IPS-20b (cell line): ENCODE measurements around the gene SUCO.

Experiments used
- H3K27ac ChIP-seq: one replicate; pipeline ENCODE4 v1.5.1; 2013; ENCODE audit warnings: low read length
- H3K27me3 ChIP-seq: 2 replicates; pipeline ENCODE4 v1.6.1; 2013; ENCODE audit warnings: mild to moderate bottlenecking, low read length, inconsistent platforms; ENCODE audit not compliant: insufficient read depth
- H3K36me3 ChIP-seq: 2 replicates; pipeline ENCODE4 v1.6.1; 2013; ENCODE audit warnings: low read depth, mild to moderate bottlenecking, inconsistent platforms, low read length, moderate library complexity; ENCODE audit not compliant: insufficient read depth
- H3K4me1 ChIP-seq: 2 replicates; pipeline ENCODE4 v1.6.1; 2013; ENCODE audit warnings: mild to moderate bottlenecking, control low read depth, inconsistent platforms, low read length, moderate library complexity; ENCODE audit not compliant: insufficient read depth
- H3K4me3 ChIP-seq: 2 replicates; pipeline ENCODE4 v1.5.1; 2013; ENCODE audit warnings: mild to moderate bottlenecking, low read length, inconsistent platforms
- H3K9ac ChIP-seq: 2 replicates; pipeline ENCODE4 v1.6.1; 2013; ENCODE audit warnings: low read depth, mild to moderate bottlenecking, inconsistent platforms, low read length, moderate library complexity
- H3K9me3 ChIP-seq: 2 replicates; pipeline ENCODE4 v1.6.1; 2013; ENCODE audit warnings: mild to moderate bottlenecking, low read depth, low read length, inconsistent platforms; ENCODE audit not compliant: insufficient read depth

Gene SUCO

DNA sequence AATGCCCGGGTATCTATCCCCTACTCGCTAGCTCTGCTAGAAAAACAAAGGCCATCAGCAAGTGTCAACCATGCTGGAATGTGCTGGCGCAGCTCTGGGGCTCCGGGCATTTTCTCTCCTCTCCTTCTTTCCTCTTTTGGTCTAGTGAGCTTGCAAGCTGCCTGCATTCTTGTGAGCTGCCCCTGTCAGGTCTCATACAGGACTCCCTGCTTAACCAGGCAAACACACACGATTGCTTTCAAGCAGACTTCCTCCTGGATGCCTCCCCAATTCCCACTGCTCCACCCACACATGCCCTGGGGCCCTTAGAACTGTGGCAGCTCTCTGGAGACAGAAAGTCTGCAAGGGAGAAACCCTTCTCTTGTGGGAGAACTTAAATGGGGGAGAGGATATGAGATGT lies 35.7 kb upstream of the SUCO start:
- Histone ChIP-seq H3K36me3 (no peaks in the 10 kb centered on the region), H3K4me1 (peaks cover 8% of the 10 kb centered on the region; the same call in 1 of the 2 replicates), H3K27me3 (no peaks in the 10 kb centered on the region), H3K9me3 (no peaks in the 10 kb centered on the region), H3K27ac (no peak overlapping the region), H3K4me3 (no peak overlapping the region), H3K9ac (no peak overlapping the region)

DNA sequence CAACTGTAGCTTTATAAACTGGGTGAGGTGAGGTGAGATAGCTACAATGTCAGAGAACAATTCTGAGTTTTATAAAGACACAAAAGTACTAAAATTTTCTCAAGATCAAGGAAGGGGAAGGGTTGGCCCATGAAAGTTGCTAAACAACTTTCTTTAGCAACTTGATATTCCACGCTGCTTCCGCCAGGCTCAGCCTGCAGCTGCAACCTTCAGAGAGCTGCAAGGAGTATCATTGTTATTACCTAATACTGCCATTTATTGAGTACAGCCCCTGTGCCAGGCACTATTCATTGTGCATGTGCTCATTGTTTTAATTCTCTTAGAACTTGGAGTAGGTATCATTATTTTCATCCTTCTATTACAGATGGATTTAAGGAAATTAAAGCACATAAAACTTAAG lies 34.1 kb upstream of the SUCO start:
- Histone ChIP-seq H3K4me3 (no peak overlapping the region), H3K36me3 (no peaks in the 10 kb centered on the region), H3K27me3 (no peaks in the 10 kb centered on the region), H3K9me3 (no peaks in the 10 kb centered on the region), H3K9ac (no peak overlapping the region), H3K27ac (no peak overlapping the region), H3K4me1 (peaks cover 8% of the 10 kb centered on the region; the same call in 1 of the 2 replicates)

DNA sequence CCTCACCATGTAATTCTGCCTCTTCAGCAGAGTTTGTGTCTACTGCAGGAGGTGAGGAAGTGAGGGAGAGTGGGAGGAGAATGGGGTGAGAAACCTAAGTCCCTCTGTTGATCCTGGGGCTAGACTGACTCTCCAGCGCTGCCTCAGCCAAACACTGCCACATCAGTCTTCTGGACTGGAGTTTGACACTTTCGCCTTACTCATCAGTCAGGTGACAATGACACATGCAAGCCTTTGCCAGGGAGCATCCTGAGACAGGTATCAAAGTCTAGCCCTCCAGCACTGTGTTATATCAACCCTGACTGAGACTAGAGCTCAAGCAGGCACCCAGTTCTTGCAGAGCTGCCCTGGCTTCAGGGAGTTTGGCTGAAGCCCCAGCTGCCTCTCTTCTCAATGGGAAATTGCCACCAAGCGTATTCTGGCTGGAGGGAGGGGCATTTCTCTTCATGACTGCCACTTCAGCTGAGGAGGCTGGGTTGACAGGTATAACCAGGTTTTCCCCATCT lies 33.3 kb upstream of the SUCO start:
- no peak overlapping the region for H3K4me3 ChIP-seq
- no peaks in the 10 kb centered on the region for H3K9me3 ChIP-seq
- H3K27me3 ChIP-seq = no peaks in the 10 kb centered on the region
- no peak overlapping the region for H3K9ac ChIP-seq
- no peak overlapping the region for H3K27ac ChIP-seq
- peaks cover 8% of the 10 kb centered on the region; the same call in 1 of the 2 replicates for H3K4me1 ChIP-seq
- H3K36me3 ChIP-seq = no peaks in the 10 kb centered on the region

DNA sequence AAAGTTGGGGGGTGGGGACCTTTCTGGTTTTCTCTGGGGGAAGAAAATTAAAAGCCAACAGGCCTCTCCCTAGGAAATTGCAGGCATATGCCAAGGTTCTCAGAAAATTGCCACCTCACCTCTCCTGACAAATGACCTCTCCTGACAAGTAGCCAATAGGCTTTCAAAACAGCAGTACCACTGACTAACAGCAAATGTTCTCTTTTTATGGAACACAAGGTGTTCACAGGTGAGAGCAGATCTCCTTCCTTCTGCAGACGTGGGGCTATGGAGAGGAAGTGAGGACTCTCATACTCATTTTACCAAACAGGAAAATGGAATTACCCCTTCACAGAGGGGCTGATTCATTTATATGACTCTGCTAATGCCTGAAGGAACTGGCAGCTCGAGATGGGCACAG lies 32.7 kb upstream of the SUCO start:
- H3K9ac ChIP-seq = no peak overlapping the region
- no peaks in the 10 kb centered on the region for H3K36me3 ChIP-seq
- no peak overlapping the region for H3K27ac ChIP-seq
- H3K4me1 ChIP-seq = peaks cover 8% of the 10 kb centered on the region; the same call in 1 of the 2 replicates
- no peak overlapping the region for H3K4me3 ChIP-seq
- no peaks in the 10 kb centered on the region for H3K27me3 ChIP-seq
- H3K9me3 ChIP-seq = no peaks in the 10 kb centered on the region

DNA sequence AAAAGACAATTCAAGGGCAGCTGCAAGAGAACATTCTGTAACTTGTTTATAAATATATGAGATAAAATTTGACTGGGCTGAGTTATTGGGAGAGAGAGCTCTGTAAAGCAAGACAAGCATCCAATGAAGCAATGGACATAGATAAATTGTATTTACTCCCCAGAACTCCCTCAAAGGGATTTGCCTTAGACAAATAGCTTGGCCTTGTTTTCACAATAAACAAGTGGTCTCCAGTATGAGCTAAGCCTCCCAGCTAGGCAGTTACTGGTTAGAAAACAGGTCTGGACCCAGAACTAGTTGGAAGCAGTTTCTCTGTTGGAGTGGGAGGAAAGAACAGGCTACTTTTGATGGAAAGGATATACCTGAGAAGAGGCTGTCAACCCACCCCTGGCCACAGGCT lies 25.2 kb upstream of the SUCO start:
- Histone ChIP-seq H3K36me3 (no peaks in the 10 kb centered on the region), H3K4me3 (no peak overlapping the region), H3K9me3 (no peaks in the 10 kb centered on the region), H3K27me3 (no peaks in the 10 kb centered on the region), H3K4me1 (no peaks in the 10 kb centered on the region), H3K27ac (no peak overlapping the region), H3K9ac (no peak overlapping the region)

DNA sequence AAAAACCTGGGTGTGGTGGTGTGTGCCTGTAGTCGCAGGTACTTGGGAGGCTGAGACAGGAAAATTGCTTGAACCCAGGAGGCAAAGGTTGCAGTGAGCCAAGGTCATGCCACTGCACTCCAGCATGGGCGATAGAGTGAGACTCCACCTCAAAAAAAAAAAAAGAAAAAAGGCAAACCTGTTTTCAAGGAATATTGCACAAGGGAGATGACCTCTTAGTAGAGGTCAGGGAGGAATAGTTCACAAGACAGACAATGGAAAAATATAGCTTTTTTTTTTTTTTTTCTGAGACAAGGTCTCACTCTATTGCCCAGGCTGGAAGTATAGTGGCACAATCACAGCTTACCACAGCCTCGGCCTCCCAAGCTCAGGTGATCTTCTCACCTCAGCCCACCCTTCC lies 22.5 kb upstream of the SUCO start:
- Histone ChIP-seq H3K4me3 (no peak overlapping the region), H3K36me3 (no peaks in the 10 kb centered on the region), H3K4me1 (no peaks in the 10 kb centered on the region), H3K9ac (no peak overlapping the region), H3K27ac (no peak overlapping the region), H3K9me3 (no peaks in the 10 kb centered on the region), H3K27me3 (no peaks in the 10 kb centered on the region)

DNA sequence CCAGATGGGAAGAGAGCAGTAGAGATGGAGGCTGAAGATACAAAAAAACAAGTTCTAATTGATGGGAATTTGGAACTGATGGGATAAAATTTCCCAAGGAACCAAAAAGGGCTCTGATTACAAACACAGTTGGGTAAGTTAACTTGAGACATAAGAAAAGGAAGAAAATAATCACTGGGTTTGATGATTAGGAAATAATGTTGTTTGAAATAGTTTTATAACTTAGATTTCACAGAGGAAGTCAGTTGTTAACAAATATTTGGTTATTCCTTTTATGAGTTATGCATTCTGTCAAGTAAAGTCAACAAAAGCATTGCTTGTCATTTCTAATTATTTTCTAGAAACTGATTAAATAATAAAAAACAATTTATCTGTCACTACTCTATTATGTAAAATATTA lies 20.4 kb upstream of the SUCO start:
- Histone ChIP-seq H3K27me3 (no peaks in the 10 kb centered on the region), H3K9me3 (no peaks in the 10 kb centered on the region), H3K4me3 (no peak overlapping the region), H3K4me1 (no peaks in the 10 kb centered on the region), H3K9ac (no peak overlapping the region), H3K27ac (no peak overlapping the region), H3K36me3 (no peaks in the 10 kb centered on the region)

DNA sequence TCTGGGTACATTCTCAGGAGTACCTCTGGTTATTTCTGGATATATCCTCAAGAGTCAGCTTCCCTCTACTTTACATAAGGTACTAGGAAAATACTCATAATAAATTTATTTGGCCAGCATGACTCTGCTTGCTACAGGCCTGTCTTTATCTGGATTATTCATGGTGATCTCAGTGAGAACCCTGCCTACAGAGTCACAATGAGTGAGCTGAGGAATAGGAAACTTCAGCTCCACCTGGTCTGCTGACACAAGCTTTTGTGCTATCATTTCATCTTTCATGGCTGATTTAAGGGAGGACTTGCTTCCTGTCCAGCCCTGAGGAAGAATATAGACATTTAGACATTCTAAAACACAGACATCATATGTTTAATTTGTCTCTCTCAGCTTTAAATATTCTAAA lies 19.5 kb upstream of the SUCO start:
- Histone ChIP-seq H3K9me3 (no peaks in the 10 kb centered on the region), H3K27me3 (no peaks in the 10 kb centered on the region), H3K9ac (no peak overlapping the region), H3K4me1 (no peaks in the 10 kb centered on the region), H3K36me3 (no peaks in the 10 kb centered on the region), H3K27ac (no peak overlapping the region), H3K4me3 (no peak overlapping the region)

DNA sequence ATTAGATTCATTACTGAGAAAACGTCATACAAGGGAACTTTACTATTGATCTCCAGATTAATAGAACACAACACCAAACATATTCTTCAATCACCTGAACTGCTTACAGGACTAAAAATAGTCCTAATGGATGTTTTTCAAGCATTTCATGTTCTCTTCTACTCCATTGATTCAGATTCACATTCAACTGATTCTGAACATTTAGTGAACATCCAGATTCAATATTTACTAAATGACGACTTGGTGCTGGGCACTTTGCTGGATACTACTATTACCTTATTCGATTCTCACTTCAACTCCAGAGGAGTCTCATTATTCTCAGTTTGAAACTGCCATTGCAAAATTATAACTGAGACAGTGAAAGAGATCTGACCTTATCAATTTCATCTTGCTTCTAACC lies 18.8 kb upstream of the SUCO start:
- Histone ChIP-seq H3K4me1 (no peaks in the 10 kb centered on the region), H3K4me3 (no peak overlapping the region), H3K9ac (no peak overlapping the region), H3K9me3 (no peaks in the 10 kb centered on the region), H3K36me3 (no peaks in the 10 kb centered on the region), H3K27me3 (no peaks in the 10 kb centered on the region), H3K27ac (no peak overlapping the region)

DNA sequence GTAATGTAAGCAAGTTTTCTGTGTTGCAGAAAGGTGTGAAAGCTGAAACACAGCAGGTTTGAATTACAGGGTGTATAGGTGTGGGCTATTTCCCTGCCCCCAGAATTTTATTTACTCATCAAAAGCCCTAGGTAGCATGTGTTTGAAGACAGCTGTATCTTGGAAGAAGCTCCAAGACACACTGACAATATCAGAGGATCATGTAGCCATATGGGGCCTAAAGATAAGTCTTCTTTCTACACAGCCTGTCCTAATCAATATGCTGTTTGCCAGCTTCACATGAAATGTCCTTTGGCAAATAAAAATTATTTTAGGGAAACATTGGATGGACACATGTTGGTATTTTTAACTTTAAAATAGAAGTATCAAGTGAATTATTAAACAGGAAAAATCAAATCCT lies 17.5 kb upstream of the SUCO start:
- Histone ChIP-seq H3K36me3 (no peaks in the 10 kb centered on the region), H3K4me1 (no peaks in the 10 kb centered on the region), H3K4me3 (no peak overlapping the region), H3K9me3 (no peaks in the 10 kb centered on the region), H3K27me3 (no peaks in the 10 kb centered on the region), H3K9ac (no peak overlapping the region), H3K27ac (no peak overlapping the region)

DNA sequence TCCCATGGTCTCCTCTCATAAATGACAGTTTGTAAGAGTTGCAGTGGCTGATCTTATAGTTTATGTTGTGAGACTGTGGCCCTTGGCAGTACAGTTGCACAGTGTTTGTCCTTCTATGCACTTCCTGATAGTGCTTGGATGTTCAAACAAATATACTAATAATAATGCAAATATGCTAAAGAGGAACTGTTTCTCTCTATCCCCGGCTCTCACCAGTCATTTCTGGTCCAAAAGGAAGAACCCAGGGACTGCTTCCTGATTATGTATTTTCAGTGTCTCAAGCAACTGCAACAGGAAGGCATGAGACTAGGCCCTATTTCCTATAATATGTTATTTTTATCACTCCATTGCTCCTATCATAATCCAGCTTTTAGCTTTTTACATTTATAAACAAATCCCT lies 17.0 kb upstream of the SUCO start:
- no peaks in the 10 kb centered on the region for H3K27me3 ChIP-seq
- no peaks in the 10 kb centered on the region for H3K9me3 ChIP-seq
- H3K36me3 ChIP-seq = no peaks in the 10 kb centered on the region
- no peak overlapping the region for H3K27ac ChIP-seq
- no peak overlapping the region for H3K4me3 ChIP-seq
- no peak overlapping the region for H3K9ac ChIP-seq
- H3K4me1 ChIP-seq = no peaks in the 10 kb centered on the region

DNA sequence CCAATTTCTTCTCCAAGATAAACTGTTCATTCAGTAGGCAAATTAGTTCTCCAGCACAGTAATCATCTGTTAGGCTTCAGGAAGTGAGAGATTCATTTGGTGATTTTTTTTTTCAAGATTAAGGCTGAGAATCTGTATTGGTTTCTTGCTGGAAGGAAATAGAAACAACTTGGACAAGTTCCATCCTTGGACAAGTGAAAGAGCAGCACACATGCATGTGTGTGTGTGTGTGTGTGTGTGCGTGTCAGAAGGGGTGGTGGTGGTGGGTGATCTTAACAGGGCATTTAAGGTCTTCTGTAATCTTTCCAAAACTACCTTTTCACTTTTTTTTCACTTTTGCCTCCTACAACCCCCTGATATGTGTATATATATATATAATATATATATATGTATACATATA lies 15.9 kb upstream of the SUCO start:
- no peaks in the 10 kb centered on the region for H3K4me1 ChIP-seq
- no peak overlapping the region for H3K4me3 ChIP-seq
- no peaks in the 10 kb centered on the region for H3K9me3 ChIP-seq
- no peak overlapping the region for H3K9ac ChIP-seq
- H3K36me3 ChIP-seq = no peaks in the 10 kb centered on the region
- no peaks in the 10 kb centered on the region for H3K27me3 ChIP-seq
- H3K27ac ChIP-seq = no peak overlapping the region

DNA sequence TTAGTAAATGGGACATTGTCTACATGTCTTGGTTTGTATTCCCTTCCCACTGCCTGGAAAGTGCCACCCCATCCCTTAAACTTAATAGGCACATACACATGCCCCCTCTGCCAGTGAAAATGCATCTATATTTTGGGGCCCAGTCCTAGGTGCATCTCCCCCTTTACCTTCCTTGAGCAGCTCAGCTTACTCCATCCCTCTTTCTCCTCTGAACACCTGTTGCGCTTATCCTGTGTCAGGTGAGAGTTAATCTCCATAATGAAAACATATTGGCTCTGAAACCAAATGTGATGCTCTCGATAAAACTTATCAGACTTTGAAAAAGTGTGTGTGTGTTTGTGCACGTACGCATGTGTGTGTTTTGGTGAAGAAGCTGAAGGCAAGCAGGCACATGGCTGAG lies 15.4 kb upstream of the SUCO start:
- H3K9me3 ChIP-seq = no peaks in the 10 kb centered on the region
- H3K9ac ChIP-seq = no peak overlapping the region
- H3K36me3 ChIP-seq = no peaks in the 10 kb centered on the region
- no peaks in the 10 kb centered on the region for H3K27me3 ChIP-seq
- no peak overlapping the region for H3K27ac ChIP-seq
- H3K4me1 ChIP-seq = no peaks in the 10 kb centered on the region
- no peak overlapping the region for H3K4me3 ChIP-seq
